ENCODE data around the gene LARP4B. TPM values are rescaled to one million over a fixed set of nuclear protein-coding genes. Genes with fewer than 3 reads are reported as not detected.

The LARP4B gene
- total and polyA plus RNA-seq, 8 donors: 11.8 to 269 (median 54.3) TPM

- peak in 1 of 2 donors; percentile 20 for DNase-seq
- H3K4me3 ChIP-seq: no peak overlapping the region
- no peak for TF ChIP-seq POLR2AphosphoS5 (IDR thresholded peaks at IDR 0.05)
- TF ChIP-seq CTCF (IDR thresholded peaks at IDR 0.05): no peak
- TF ChIP-seq EP300 (IDR thresholded peaks at IDR 0.05): no peak
- no peak for TF ChIP-seq POLR2A (IDR thresholded peaks at IDR 0.05)
- no peaks in the 10 kb centered on the region for H3K4me1 ChIP-seq
- H3K27me3 ChIP-seq: no peaks in the 10 kb centered on the region
- no peak overlapping the region for H3K27ac ChIP-seq
- H3K9me3 ChIP-seq: peaks cover 0 to 4% (median 2%) of the 10 kb centered on the region in 4 donors
- WGBS, 5 donors: 83 to 89% (median 86%) methylated on average over 23 of the region's 23 CpGs
- no peaks in the 10 kb centered on the region for H3K36me3 ChIP-seq
- intact Hi-C loops (cut with DNase I; ENCODE audit: low total_unique reads): no loop called here
Observed at GRCh38 chr10:774661-775244, 156.8 kb downstream of the LARP4B start.

- TF ChIP-seq POLR2AphosphoS5 (IDR thresholded peaks at IDR 0.05) (no peak), CTCF (IDR thresholded peaks at IDR 0.05) (no peak), POLR2A (IDR thresholded peaks at IDR 0.05) (no peak), EP300 (IDR thresholded peaks at IDR 0.05) (no peak)
- no peaks in the 10 kb centered on the region for H3K27me3 ChIP-seq
- no peak overlapping the region for H3K27ac ChIP-seq
- DNase-seq: peak in 1 of 2 donors; percentile 10
- no peak overlapping the region for H3K4me3 ChIP-seq
- intact Hi-C loops (cut with DNase I; ENCODE audit: low total_unique reads): no loop called here
- WGBS, 5 donors: 86 to 89% (median 88%) methylated on average over 13 of the region's 13 CpGs
- H3K36me3 ChIP-seq: no peaks in the 10 kb centered on the region
- H3K9me3 ChIP-seq: peaks cover 0 to 8% (median 5%) of the 10 kb centered on the region in 4 donors
- no peaks in the 10 kb centered on the region for H3K4me1 ChIP-seq
Observed at GRCh38 chr10:774223-774622, 157.3 kb downstream of the LARP4B start.

GRCh38 chr10:773562-774161 is 157.8 kb downstream of the LARP4B start:
- Histone ChIP-seq H3K27ac (no peak overlapping the region), H3K9me3 (peaks cover 0 to 13% (median 6%) of the 10 kb centered on the region in 4 donors), H3K36me3 (no peaks in the 10 kb centered on the region), H3K27me3 (no peaks in the 10 kb centered on the region), H3K4me1 (no peaks in the 10 kb centered on the region), H3K4me3 (no peak overlapping the region)
- TF ChIP-seq POLR2AphosphoS5 (IDR thresholded peaks at IDR 0.05) (no peak), POLR2A (IDR thresholded peaks at IDR 0.05) (no peak)
- peak in 1 of 2 donors; percentile 15 for DNase-seq
- intact Hi-C loops (cut with DNase I; ENCODE audit: low total_unique reads): no loop called here
- 88 to 92% (median 89%) methylated on average over 26 to 27 of the region's 27 CpGs for WGBS, 5 donors

GRCh38 chr10:772227-772637 is 159.3 kb downstream of the LARP4B start:
- Histone ChIP-seq H3K9me3 (peaks cover 0 to 19% (median 12%) of the 10 kb centered on the region in 4 donors), H3K27me3 (no peaks in the 10 kb centered on the region), H3K27ac (no peak overlapping the region), H3K36me3 (no peaks in the 10 kb centered on the region), H3K4me3 (no peak overlapping the region), H3K4me1 (no peaks in the 10 kb centered on the region)
- 59 to 70% (median 62%) methylated on average over 12 to 14 of the region's 14 CpGs for WGBS, 5 donors
- no peak for TF ChIP-seq EP300 (IDR thresholded peaks at IDR 0.05)
- TF ChIP-seq POLR2A (IDR thresholded peaks at IDR 0.05): no peak
- TF ChIP-seq POLR2AphosphoS5 (IDR thresholded peaks at IDR 0.05): no peak
- no peak for TF ChIP-seq CTCF (IDR thresholded peaks at IDR 0.05)
- intact Hi-C loops (cut with DNase I; ENCODE audit: low total_unique reads): no loop called here
- DNase-seq: peak in 1 of 2 donors; percentile 13

GRCh38 chr10:771647-772046 is 159.9 kb downstream of the LARP4B start:
- Histone ChIP-seq H3K27ac (no peak overlapping the region), H3K9me3 (peaks cover 0 to 21% (median 13%) of the 10 kb centered on the region in 4 donors), H3K4me1 (no peaks in the 10 kb centered on the region), H3K27me3 (no peaks in the 10 kb centered on the region), H3K36me3 (no peaks in the 10 kb centered on the region), H3K4me3 (no peak overlapping the region)
- no peak for DNase-seq
- no peak for TF ChIP-seq POLR2AphosphoS5 (IDR thresholded peaks at IDR 0.05)
- TF ChIP-seq POLR2A (IDR thresholded peaks at IDR 0.05): no peak
- TF ChIP-seq CTCF (IDR thresholded peaks at IDR 0.05): no peak
- no peak for TF ChIP-seq EP300 (IDR thresholded peaks at IDR 0.05)
- intact Hi-C loops (cut with DNase I; ENCODE audit: low total_unique reads): no loop called here
- WGBS, 5 donors: 82 to 92% (median 85%) methylated on average over 10 of the region's 10 CpGs

Data from stomach (tissue), 9 donors.